Mesothelial cell of epicardium (in vitro differentiated cells): Measurements from ENCODE around the gene MLLT3. TPM values are rescaled to one million over a fixed set of nuclear protein-coding genes. Genes with fewer than 3 reads are reported as not detected.

Source experiments
- DNase-seq, 2 experiments: peaks; one replicate each; pipeline ENCODE4 v3.0.0; 2021; ENCODE audit warnings: low spot score in 2 of 2; ENCODE audit not compliant: unreplicated experiment in 2 of 2
- H3K27ac Mint-ChIP-seq: 2 replicates; pipeline ENCODE4 v1.8.0; 2021; ENCODE audit warnings: mixed read lengths
- H3K27me3 Mint-ChIP-seq: 2 replicates; pipeline ENCODE4 v1.8.0; 2021; ENCODE audit warnings: low read depth, mixed read lengths
- H3K36me3 Mint-ChIP-seq: 2 replicates; pipeline ENCODE4 v1.8.0; 2021; ENCODE audit warnings: mixed read lengths
- H3K4me1 Mint-ChIP-seq: 2 replicates; pipeline ENCODE4 v1.8.0; 2021; ENCODE audit warnings: mixed read lengths
- H3K4me3 Mint-ChIP-seq: 2 replicates; pipeline ENCODE4 v1.8.0; 2021; ENCODE audit warnings: mild to moderate bottlenecking, moderate library complexity, mixed read lengths
- H3K9me3 Mint-ChIP-seq: 2 replicates; pipeline ENCODE4 v1.8.0; 2021; ENCODE audit warnings: mixed read lengths
- total RNA-seq: library from RNA; stranded (reverse); gene quantifications from 3 replicates; pipeline ENCODE4 v1.2.1, GENCODE V29; 2021
- TF ChIP-seq, protein P1 (sequence below): fragments of 200-600 bp; sonication (generic); IDR thresholded peaks from one replicate; pipeline ENCODE4 v1.5.0; 2021; ENCODE audit warnings: antibody characterized with exemption; ENCODE audit not compliant: unreplicated experiment

MLLT3 gene
- total RNA-seq, 1 donor from 2014 or later, result 45.8 TPM

GRCh38 chr9:20309124-20309523 lies 313.2 kb downstream of the MLLT3 start:
- H3K4me1 Mint-ChIP-seq, result peaks cover 6% of the 10 kb centered on the region
- no peak for DNase-seq
- H3K9me3 Mint-ChIP-seq, result no peaks in the 10 kb centered on the region
- no peak overlapping the region for H3K27ac Mint-ChIP-seq
- no peaks in the 10 kb centered on the region for H3K36me3 Mint-ChIP-seq
- H3K27me3 Mint-ChIP-seq, result peaks cover 4% of the 10 kb centered on the region
- TF ChIP-seq, protein P1, sequence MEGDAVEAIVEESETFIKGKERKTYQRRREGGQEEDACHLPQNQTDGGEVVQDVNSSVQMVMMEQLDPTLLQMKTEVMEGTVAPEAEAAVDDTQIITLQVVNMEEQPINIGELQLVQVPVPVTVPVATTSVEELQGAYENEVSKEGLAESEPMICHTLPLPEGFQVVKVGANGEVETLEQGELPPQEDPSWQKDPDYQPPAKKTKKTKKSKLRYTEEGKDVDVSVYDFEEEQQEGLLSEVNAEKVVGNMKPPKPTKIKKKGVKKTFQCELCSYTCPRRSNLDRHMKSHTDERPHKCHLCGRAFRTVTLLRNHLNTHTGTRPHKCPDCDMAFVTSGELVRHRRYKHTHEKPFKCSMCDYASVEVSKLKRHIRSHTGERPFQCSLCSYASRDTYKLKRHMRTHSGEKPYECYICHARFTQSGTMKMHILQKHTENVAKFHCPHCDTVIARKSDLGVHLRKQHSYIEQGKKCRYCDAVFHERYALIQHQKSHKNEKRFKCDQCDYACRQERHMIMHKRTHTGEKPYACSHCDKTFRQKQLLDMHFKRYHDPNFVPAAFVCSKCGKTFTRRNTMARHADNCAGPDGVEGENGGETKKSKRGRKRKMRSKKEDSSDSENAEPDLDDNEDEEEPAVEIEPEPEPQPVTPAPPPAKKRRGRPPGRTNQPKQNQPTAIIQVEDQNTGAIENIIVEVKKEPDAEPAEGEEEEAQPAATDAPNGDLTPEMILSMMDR, result no peak
- no peak overlapping the region for H3K4me3 Mint-ChIP-seq

DNA sequence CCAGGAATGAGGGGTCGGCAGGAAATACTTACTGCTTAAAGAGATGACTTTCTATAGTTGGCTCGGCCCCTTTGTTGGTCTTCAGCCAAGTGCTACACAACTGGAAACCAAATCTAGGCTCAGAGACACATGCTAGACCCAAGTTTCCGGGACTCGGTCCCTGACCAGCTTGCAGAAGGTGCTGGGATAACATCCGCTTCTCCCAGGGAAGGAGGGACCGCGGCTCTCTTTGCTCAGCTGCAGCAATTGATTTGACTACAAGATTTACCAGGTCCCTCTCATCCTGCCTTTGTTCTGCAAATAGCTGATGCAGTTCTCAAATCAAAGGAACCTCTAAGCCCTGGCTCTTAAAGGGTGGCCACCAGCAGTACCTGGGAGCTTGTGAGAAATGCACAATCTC lies 314.7 kb downstream of the MLLT3 start:
- DNase-seq, result no peak
- Mint-ChIP-seq H3K27ac (no peak overlapping the region), H3K36me3 (no peaks in the 10 kb centered on the region), H3K9me3 (no peaks in the 10 kb centered on the region), H3K27me3 (peaks cover 4% of the 10 kb centered on the region), H3K4me3 (no peak overlapping the region), H3K4me1 (peaks cover 17% of the 10 kb centered on the region)
- TF ChIP-seq, protein P1, result no peak

- Mint-ChIP-seq H3K4me3 (no peak overlapping the region), H3K27me3 (peaks cover 4% of the 10 kb centered on the region), H3K27ac (no peak overlapping the region), H3K9me3 (peaks cover 3% of the 10 kb centered on the region), H3K36me3 (no peaks in the 10 kb centered on the region), H3K4me1 (peaks cover 17% of the 10 kb centered on the region)
- no peak for DNase-seq
- TF ChIP-seq, protein P1, result no peak
These were observed 316.8 kb downstream of the MLLT3 start for GRCh38 chr9:20305452-20305851.

DNA sequence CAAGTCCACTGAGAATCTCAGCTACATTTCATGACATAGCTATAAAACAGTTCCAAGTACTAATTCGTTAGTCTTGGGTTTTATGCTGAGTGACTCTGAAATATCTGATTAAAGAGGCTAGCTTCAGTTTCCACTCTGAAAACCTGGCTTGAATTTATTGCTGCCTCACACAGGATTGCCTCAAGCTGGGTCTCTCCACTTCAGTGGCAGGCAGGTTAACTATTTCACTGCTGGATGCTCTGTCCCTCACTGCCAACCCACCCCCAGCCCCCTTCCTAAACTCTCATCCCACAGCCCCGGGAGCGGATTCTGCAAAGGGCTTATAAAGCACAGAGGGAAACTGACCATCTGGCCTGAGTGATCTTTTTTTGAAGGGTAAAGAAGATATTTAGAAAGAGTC lies 318.3 kb downstream of the MLLT3 start:
- Mint-ChIP-seq H3K36me3 (no peaks in the 10 kb centered on the region), H3K27me3 (peaks cover 4% of the 10 kb centered on the region), H3K9me3 (peaks cover 3% of the 10 kb centered on the region), H3K27ac (no peak overlapping the region), H3K4me1 (peaks cover 14% of the 10 kb centered on the region), H3K4me3 (no peak overlapping the region)
- no peak for DNase-seq
- TF ChIP-seq, protein P1, result no peak

DNA sequence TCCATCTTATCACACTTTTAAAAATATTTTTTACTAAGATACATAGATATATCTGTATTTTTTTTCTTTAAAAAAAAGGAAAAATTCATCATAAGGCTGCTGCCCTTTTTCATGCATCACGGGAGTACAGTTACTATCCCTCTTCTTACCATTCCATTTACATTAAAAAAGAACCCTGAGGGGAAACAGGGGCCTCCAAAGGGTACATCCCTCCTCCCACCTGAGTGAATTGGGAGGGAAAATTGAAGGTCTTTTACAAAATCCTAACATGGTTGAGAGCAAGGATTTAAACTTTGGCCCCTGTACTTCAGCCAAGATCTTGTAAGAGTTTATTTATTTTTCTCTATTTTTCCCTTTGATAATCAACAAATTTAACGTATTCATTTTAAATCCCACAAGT lies 319.2 kb downstream of the MLLT3 start:
- H3K27ac Mint-ChIP-seq, result no peak overlapping the region
- peaks cover 1% of the 10 kb centered on the region for H3K27me3 Mint-ChIP-seq
- no peak overlapping the region for H3K4me3 Mint-ChIP-seq
- DNase-seq, result no peak
- peaks cover 14% of the 10 kb centered on the region for H3K4me1 Mint-ChIP-seq
- peaks cover 3% of the 10 kb centered on the region for H3K9me3 Mint-ChIP-seq
- no peaks in the 10 kb centered on the region for H3K36me3 Mint-ChIP-seq
- TF ChIP-seq, protein P1, result no peak

GRCh38 chr9:20302197-20302596 lies 320.1 kb downstream of the MLLT3 start:
- H3K9me3 Mint-ChIP-seq, result peaks cover 3% of the 10 kb centered on the region
- TF ChIP-seq, protein P1, result no peak
- no peak overlapping the region for H3K27ac Mint-ChIP-seq
- peaks cover 15% of the 10 kb centered on the region for H3K4me1 Mint-ChIP-seq
- peaks cover 4% of the 10 kb centered on the region for H3K27me3 Mint-ChIP-seq
- no peaks in the 10 kb centered on the region for H3K36me3 Mint-ChIP-seq
- no peak for DNase-seq
- no peak overlapping the region for H3K4me3 Mint-ChIP-seq
